SU-DHL-6 (cell line): ENCODE results near the gene ACTR5.

Experiments
- EZH2phosphoT487 ChIP-seq: fragments of 200-600 bp; sonication (generic), shearing (Covaris generic); conservative IDR thresholded peaks from 2 replicates; pipeline ENCODE4 v1.6.1; 2018; ENCODE audit warnings: mild to moderate bottlenecking, antibody characterized with exemption, low read length, moderate library complexity, mixed read lengths
- TF ChIP-seq, protein P1 (sequence below): fragments of 200-600 bp; sonication (generic); IDR thresholded peaks from one replicate; pipeline ENCODE4 v1.5.1; 2017; ENCODE audit warnings: antibody characterized with exemption, mild to moderate bottlenecking, low read length, moderate library complexity; ENCODE audit not compliant: insufficient read depth, poor library complexity, severe bottlenecking

DNA sequence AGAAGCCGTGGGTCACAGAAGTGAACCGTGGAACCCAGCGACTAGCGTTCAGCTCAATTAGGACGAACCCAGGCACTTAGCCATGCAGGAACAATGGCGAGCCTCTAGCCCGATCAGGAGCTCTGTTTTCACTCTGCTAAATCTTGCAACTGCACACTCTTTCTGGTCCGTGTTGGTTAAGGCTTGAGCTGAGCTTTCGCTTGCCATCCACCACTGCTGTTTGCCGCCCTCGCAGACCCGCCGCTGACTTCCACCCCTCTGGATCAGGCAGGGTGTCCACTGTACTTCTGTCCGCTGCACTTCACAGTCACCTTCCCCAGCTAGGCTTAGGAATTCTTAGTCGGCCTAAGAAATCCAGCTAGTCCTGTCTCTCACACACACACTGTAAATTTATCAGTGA, 49.7 kb upstream of the ACTR5 start:
- TF ChIP-seq, protein P1, sequence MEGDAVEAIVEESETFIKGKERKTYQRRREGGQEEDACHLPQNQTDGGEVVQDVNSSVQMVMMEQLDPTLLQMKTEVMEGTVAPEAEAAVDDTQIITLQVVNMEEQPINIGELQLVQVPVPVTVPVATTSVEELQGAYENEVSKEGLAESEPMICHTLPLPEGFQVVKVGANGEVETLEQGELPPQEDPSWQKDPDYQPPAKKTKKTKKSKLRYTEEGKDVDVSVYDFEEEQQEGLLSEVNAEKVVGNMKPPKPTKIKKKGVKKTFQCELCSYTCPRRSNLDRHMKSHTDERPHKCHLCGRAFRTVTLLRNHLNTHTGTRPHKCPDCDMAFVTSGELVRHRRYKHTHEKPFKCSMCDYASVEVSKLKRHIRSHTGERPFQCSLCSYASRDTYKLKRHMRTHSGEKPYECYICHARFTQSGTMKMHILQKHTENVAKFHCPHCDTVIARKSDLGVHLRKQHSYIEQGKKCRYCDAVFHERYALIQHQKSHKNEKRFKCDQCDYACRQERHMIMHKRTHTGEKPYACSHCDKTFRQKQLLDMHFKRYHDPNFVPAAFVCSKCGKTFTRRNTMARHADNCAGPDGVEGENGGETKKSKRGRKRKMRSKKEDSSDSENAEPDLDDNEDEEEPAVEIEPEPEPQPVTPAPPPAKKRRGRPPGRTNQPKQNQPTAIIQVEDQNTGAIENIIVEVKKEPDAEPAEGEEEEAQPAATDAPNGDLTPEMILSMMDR = no peak
- TF ChIP-seq EZH2phosphoT487 = no peak
